DND-41 (cell line): Measurements from ENCODE around the gene OXGR1.

Source experiments
- ATAC-seq: fragments of 200-7000 bp; cut with Tn5 transposase; 3 replicates; pipeline ENCODE4 v1.9.1; 2021; ENCODE audit warnings: low read depth; ENCODE audit not compliant: insufficient read depth
- DNase-seq: peaks from one replicate; pipeline ENCODE4 v3.0.0-alpha.2; 2020
- H2AFZ ChIP-seq: 2 replicates; pipeline ENCODE4 v1.6.0; 2012; ENCODE audit warnings: low read depth, low read length
- H3K27ac ChIP-seq: 2 replicates; pipeline ENCODE4 v1.5.1; 2012; ENCODE audit warnings: low read length, inconsistent platforms
- H3K27me3 ChIP-seq: fragments of 200-600 bp; sonication (generic); 2 replicates; pipeline ENCODE4 v1.6.0; 2012; ENCODE audit warnings: low read length, mild to moderate bottlenecking, inconsistent platforms; ENCODE audit not compliant: insufficient read depth, poor library complexity
- H3K36me3 ChIP-seq: 2 replicates; pipeline ENCODE4 v1.5.1; 2012; ENCODE audit warnings: low read length, inconsistent platforms; ENCODE audit not compliant: insufficient read depth
- H3K4me1 ChIP-seq: 2 replicates; pipeline ENCODE4 v1.5.1; 2012; ENCODE audit warnings: mild to moderate bottlenecking, low read length; ENCODE audit not compliant: insufficient read depth
- H3K4me2 ChIP-seq: 2 replicates; pipeline ENCODE4 v1.6.0; 2012; ENCODE audit warnings: mild to moderate bottlenecking, moderate library complexity, low read length, inconsistent platforms; ENCODE audit not compliant: insufficient read depth
- H3K4me3 ChIP-seq, 2 experiments: fragments of 200-600 bp in 1 of 2; shearing (Covaris generic) in 1 of 2; 2 replicates each; pipeline ENCODE4 v1.5.1; 2012 to 2016; ENCODE audit warnings: inconsistent platforms in 2 of 2, low read length in 2 of 2, mild to moderate bottlenecking in 2 of 2, low read depth in 1 of 2, moderate library complexity in 1 of 2
- H3K79me2 ChIP-seq: 2 replicates; pipeline ENCODE4 v1.6.0; 2012; ENCODE audit warnings: low read length, inconsistent platforms; ENCODE audit not compliant: insufficient read depth
- H3K9ac ChIP-seq: 2 replicates; pipeline ENCODE4 v1.6.0; 2012; ENCODE audit warnings: low read depth, mild to moderate bottlenecking, inconsistent platforms, low read length, moderate library complexity
- H3K9me3 ChIP-seq: 2 replicates; pipeline ENCODE4 v1.5.1; 2012; ENCODE audit warnings: low read length, moderate library complexity, mild to moderate bottlenecking, inconsistent platforms; ENCODE audit not compliant: insufficient read depth, severe bottlenecking
- H4K20me1 ChIP-seq: 2 replicates; pipeline ENCODE4 v1.6.0; 2012; ENCODE audit warnings: low read length; ENCODE audit not compliant: insufficient read depth
- EZH2 ChIP-seq: IDR thresholded peaks from 3 replicates; pipeline ENCODE4 v1.6.1; 2012; ENCODE audit warnings: borderline replicate concordance, low read depth, mild to moderate bottlenecking, moderate library complexity, low read length, inconsistent platforms; ENCODE audit not compliant: severe bottlenecking
- TF ChIP-seq, protein P1 (sequence below): IDR thresholded peaks from 2 replicates; pipeline ENCODE4 v1.5.1; 2012; ENCODE audit warnings: borderline replicate concordance, low read length, moderate library complexity, mild to moderate bottlenecking; ENCODE audit not compliant: poor library complexity, severe bottlenecking; ENCODE audit errors: extremely low read depth

The OXGR1 gene

DNA sequence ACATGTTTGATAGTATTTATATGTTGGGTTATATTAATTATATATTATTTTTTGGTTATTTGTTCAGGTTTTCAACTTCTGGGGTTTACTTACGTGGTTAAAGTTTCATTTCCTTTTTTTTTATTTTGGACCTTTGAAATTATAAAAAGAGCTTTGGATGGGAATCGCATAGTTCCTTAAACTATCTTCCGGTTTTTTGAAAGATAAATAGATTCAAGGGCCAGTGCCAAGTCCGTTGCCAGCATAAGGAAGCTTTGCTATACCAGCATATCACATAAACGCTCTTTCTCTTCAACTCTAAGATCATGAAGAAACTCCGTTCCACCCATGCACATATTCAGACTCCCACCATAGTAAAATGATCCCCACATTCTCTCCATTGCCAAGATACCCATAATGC, 7.4 kb upstream of the OXGR1 start:
- H3K9ac ChIP-seq = no peak overlapping the region
- no peaks in the 10 kb centered on the region for H3K79me2 ChIP-seq
- H3K4me2 ChIP-seq = no peak overlapping the region
- no peaks in the 10 kb centered on the region for H4K20me1 ChIP-seq
- H3K36me3 ChIP-seq = no peaks in the 10 kb centered on the region
- TF ChIP-seq, protein P1, sequence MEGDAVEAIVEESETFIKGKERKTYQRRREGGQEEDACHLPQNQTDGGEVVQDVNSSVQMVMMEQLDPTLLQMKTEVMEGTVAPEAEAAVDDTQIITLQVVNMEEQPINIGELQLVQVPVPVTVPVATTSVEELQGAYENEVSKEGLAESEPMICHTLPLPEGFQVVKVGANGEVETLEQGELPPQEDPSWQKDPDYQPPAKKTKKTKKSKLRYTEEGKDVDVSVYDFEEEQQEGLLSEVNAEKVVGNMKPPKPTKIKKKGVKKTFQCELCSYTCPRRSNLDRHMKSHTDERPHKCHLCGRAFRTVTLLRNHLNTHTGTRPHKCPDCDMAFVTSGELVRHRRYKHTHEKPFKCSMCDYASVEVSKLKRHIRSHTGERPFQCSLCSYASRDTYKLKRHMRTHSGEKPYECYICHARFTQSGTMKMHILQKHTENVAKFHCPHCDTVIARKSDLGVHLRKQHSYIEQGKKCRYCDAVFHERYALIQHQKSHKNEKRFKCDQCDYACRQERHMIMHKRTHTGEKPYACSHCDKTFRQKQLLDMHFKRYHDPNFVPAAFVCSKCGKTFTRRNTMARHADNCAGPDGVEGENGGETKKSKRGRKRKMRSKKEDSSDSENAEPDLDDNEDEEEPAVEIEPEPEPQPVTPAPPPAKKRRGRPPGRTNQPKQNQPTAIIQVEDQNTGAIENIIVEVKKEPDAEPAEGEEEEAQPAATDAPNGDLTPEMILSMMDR = no peak
- H2AFZ ChIP-seq = no peak overlapping the region
- no peak overlapping the region for H3K4me3 ChIP-seq
- DNase-seq (no peak), ATAC-seq (no peak)
- H3K9me3 ChIP-seq = no peaks in the 10 kb centered on the region
- no peak overlapping the region for H3K27ac ChIP-seq
- H3K27me3 ChIP-seq = no peaks in the 10 kb centered on the region
- no peaks in the 10 kb centered on the region for H3K4me1 ChIP-seq

DNA sequence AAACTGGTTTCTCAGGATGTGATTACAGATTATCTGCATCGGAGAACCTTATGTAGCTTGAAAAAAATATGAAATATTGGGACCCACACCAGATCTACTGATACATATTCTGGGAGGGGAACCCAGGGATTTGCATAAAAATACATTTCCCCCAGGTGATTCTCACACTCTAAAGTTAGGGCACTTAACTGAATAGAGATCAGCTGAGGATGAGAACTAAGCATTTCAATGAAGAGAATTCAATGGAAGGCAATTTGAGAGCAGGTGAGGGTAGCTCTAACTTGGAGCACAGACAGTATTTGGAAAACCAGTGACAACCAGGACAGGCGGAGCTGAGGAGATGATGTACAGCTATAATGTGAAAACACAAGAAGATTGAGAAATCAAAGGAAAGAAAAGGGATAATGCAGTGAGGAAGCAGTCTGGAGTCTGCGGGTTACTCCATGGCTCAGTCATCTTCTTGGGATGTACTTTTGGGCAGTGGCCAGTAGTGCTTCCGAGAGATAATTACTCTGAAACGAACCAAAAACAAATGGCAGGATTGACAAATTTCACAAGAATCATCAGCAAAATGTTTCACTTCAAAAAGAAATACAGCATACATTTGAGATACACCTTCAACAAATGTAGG, 6.1 kb upstream of the OXGR1 start:
- Histone ChIP-seq H3K4me3 (no peak overlapping the region), H2AFZ (no peak overlapping the region)

DNA sequence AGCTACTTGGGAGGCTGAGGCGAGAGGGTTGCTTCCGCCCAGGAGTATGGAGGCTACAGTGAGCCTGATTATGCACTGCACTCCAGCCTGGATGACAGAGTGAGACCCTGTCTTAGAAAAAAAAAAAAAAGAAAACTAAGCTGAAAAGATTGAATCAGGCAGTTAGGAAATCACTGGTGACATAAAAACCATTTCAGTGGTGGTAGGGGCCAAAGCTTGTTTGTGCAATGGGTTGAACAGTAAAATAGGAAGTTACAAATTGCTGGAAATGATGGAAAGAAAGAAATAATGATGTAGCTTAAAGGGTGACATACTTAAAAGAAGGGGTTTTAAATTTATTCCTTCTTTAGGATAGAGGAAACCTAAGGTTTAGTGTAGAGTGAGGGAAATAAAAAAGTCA, 4.8 kb upstream of the OXGR1 start:
- H3K36me3 ChIP-seq = no peaks in the 10 kb centered on the region
- no peak overlapping the region for H3K9ac ChIP-seq
- H3K27me3 ChIP-seq = no peaks in the 10 kb centered on the region
- H3K4me2 ChIP-seq = no peak overlapping the region
- H3K27ac ChIP-seq = no peak overlapping the region
- ATAC-seq (no peak), DNase-seq (no peak)
- H3K4me3 ChIP-seq = no peak overlapping the region
- H4K20me1 ChIP-seq = no peaks in the 10 kb centered on the region
- H2AFZ ChIP-seq = no peak overlapping the region
- H3K9me3 ChIP-seq = no peaks in the 10 kb centered on the region
- H3K79me2 ChIP-seq = no peaks in the 10 kb centered on the region
- TF ChIP-seq, protein P1 = no peak
- no peak for TF ChIP-seq EZH2
- no peaks in the 10 kb centered on the region for H3K4me1 ChIP-seq

More for the DNA sequence above, 6.1 kb upstream of the OXGR1 start:
- H3K9me3 ChIP-seq = no peaks in the 10 kb centered on the region
- no peaks in the 10 kb centered on the region for H3K27me3 ChIP-seq
- TF ChIP-seq, protein P1 = no peak
- TF ChIP-seq EZH2 = no peak
- H3K79me2 ChIP-seq = no peaks in the 10 kb centered on the region
- H4K20me1 ChIP-seq = no peaks in the 10 kb centered on the region
- H3K9ac ChIP-seq = no peak overlapping the region
- H3K36me3 ChIP-seq = no peaks in the 10 kb centered on the region
- DNase-seq = no peak
- no peak for ATAC-seq
- H3K4me2 ChIP-seq = no peak overlapping the region
- no peaks in the 10 kb centered on the region for H3K4me1 ChIP-seq
- H3K27ac ChIP-seq = no peak overlapping the region

DNA sequence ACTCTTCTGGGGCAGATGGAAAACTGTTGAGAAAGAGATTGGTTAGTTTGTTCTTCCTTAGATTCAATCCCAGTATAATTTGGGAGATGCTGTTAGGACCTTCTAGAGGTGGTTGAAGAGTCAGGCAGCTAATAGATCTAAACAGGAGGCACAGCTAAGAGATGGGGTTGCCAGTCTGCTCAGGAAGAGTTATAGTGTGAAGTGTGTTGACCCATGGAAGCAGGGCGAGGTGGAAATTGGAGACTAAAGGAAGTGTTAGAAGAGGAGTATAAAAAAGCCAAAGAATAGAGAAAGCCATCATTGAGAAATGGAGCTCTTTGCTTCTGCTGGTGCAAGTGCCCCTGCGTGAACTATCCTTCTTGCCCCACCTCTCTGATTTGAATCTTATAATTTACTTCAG, 3.8 kb upstream of the OXGR1 start:
- Histone ChIP-seq H3K27ac (no peak overlapping the region), H3K9ac (no peak overlapping the region), H3K4me1 (no peaks in the 10 kb centered on the region), H2AFZ (no peak overlapping the region), H3K27me3 (no peaks in the 10 kb centered on the region), H3K79me2 (no peaks in the 10 kb centered on the region), H3K9me3 (no peaks in the 10 kb centered on the region), H3K4me2 (no peak overlapping the region), H3K4me3 (no peak overlapping the region), H4K20me1 (no peaks in the 10 kb centered on the region), H3K36me3 (no peaks in the 10 kb centered on the region)
- ATAC-seq = no peak
- TF ChIP-seq, protein P1 = no peak
- no peak for TF ChIP-seq EZH2
- DNase-seq = no peak
